ES-I3 (cell line): ENCODE measurements around the gene GPATCH2L.

ENCODE experiments used
- H3K36me3 ChIP-seq: 2 replicates; pipeline ENCODE4 v1.6.1; 2013; ENCODE audit warnings: mild to moderate bottlenecking, low read length, control low read depth, moderate library complexity; ENCODE audit not compliant: insufficient read depth
- H3K4me1 ChIP-seq: 2 replicates; pipeline ENCODE4 v1.6.1; 2013; ENCODE audit warnings: mild to moderate bottlenecking, control low read depth, low read length; ENCODE audit not compliant: insufficient read depth
- H3K9ac ChIP-seq: 2 replicates; pipeline ENCODE4 v1.6.1; 2013; ENCODE audit warnings: low read depth, mild to moderate bottlenecking, low read length, moderate library complexity
- H3K9me3 ChIP-seq: 2 replicates; pipeline ENCODE4 v1.6.1; 2013; ENCODE audit warnings: mild to moderate bottlenecking, low read length, moderate library complexity; ENCODE audit not compliant: control insufficient read depth, insufficient read depth

GPATCH2L gene

DNA sequence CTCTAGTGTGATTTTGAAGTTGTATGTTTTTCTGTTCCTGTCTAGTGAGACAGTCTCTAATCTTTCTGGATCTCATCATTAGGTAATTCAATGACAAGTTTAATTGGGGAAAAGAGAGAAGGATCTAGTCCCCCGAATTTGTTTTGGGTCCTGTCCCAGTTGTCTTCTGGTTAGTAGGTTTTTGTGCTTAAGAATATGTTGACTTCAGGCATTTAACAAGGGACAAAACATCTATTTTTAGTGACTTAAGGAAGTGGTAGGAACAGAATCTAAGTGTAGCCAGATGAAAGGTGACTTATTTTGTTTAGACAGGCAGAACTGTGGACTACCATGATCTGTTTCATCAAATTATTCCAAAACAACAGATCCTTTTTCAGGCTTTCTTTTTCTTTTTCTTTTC lies 2.2 kb downstream of the GPATCH2L start:
- Histone ChIP-seq H3K4me1 (peaks cover 26% of the 10 kb centered on the region), H3K9ac (no peak overlapping the region), H3K9me3 (no peaks in the 10 kb centered on the region), H3K36me3 (peaks cover 25% of the 10 kb centered on the region)

DNA sequence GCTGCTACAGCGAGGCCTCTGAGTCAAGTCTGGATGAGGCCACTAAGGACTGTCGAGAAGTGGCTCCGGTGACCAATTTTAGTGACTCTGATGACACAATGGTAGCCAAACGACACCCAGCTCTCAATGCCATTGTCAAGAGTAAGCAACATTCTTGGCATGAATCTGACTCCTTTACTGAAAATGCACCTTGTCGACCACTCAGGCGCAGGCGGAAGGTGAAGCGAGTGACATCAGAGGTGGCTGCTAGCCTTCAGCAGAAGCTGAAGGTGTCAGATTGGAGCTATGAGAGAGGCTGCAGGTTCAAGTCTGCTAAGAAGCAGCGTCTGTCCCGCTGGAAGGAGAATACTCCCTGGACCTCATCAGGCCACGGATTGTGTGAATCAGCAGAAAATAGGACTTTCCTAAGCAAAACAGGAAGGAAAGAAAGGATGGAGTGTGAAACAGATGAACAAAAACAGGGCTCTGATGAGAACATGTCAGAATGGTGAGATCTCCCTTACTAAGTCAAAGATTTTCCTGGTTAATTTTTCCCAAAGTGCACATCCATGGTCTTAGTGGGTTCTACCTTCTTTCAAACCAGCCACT lies 2.9 kb downstream of the GPATCH2L start:
- peaks cover 26% of the 10 kb centered on the region for H3K4me1 ChIP-seq
- no peaks in the 10 kb centered on the region for H3K9me3 ChIP-seq
- H3K36me3 ChIP-seq: peaks cover 31% of the 10 kb centered on the region
- no peak overlapping the region for H3K9ac ChIP-seq

DNA sequence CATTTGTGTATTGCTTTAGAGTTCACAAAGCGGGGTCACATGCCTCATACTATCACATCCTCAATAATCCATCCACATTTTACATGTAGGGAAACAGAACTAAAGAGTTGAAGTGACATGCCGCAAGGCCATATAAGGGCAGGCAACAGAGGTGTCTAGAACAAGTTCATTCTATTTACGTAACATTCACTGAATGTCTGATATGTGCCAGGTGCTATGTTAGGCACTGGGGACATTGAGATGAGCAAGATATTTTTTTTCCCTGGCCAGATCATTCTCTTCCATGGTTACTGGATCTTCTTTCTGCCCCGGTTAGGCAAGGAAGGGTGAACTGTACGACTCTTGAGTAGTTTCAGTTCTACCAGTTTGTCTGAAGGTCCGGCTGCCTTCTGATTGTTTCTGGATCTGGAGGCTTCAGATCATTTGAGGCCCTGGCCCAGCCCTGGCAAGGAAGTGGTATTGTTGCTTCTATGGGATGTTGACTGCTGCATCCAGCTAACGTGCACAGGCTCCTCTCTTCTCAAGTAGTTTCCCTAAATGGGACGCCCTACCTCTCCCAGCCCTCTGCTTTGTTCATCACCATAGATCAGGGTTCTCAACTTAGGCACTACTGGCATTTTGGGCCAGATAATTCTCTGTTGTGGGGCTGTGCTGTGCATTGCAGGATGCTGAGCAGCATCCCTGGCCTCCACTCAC lies 12.1 kb downstream of the GPATCH2L start:
- H3K9me3 ChIP-seq: no peaks in the 10 kb centered on the region
- peaks cover 9% of the 10 kb centered on the region for H3K36me3 ChIP-seq
- no peak overlapping the region for H3K9ac ChIP-seq
- no peaks in the 10 kb centered on the region for H3K4me1 ChIP-seq

GRCh38 chr14:76168531-76168930 lies 16.8 kb downstream of the GPATCH2L start:
- Histone ChIP-seq H3K4me1 (no peaks in the 10 kb centered on the region), H3K36me3 (peaks cover 11% of the 10 kb centered on the region), H3K9me3 (no peaks in the 10 kb centered on the region), H3K9ac (no peak overlapping the region)

- no peak overlapping the region for H3K9ac ChIP-seq
Observed at GRCh38 chr14:76169776-76170175, 18.1 kb downstream of the GPATCH2L start.

DNA sequence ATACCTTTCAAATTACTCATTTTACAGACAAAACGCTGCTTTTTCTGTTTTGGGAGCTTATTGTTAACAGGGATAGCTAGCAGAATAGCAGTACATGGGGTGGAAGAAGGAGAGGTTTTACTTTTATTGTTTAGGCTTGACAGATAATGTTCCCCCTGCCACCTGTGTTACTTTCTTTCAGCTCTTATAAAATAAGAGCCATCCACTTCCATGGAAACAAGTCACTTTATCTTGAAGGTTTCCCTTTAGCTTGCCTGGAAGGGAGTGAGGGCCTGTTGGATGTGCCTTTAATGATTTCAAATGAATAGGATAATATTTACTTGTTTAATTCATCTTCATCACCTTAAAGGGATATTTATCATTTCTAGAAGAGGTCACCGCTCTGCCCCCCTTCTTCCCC lies 23.3 kb downstream of the GPATCH2L start:
- Histone ChIP-seq H3K36me3 (peaks cover 12% of the 10 kb centered on the region), H3K4me1 (no peaks in the 10 kb centered on the region), H3K9me3 (no peaks in the 10 kb centered on the region), H3K9ac (no peak overlapping the region)

More at GRCh38 chr14:76169776-76170175, 18.1 kb downstream of the GPATCH2L start:
- no peaks in the 10 kb centered on the region for H3K9me3 ChIP-seq
- no peaks in the 10 kb centered on the region for H3K4me1 ChIP-seq
- peaks cover 11% of the 10 kb centered on the region for H3K36me3 ChIP-seq

GRCh38 chr14:76175942-76176341 lies 24.2 kb downstream of the GPATCH2L start:
- no peaks in the 10 kb centered on the region for H3K9me3 ChIP-seq
- no peaks in the 10 kb centered on the region for H3K4me1 ChIP-seq
- H3K36me3 ChIP-seq: peaks cover 12% of the 10 kb centered on the region
- H3K9ac ChIP-seq: no peak overlapping the region

- no peaks in the 10 kb centered on the region for H3K9me3 ChIP-seq
- H3K4me1 ChIP-seq: no peaks in the 10 kb centered on the region
- peaks cover 3% of the 10 kb centered on the region; the same call in 1 of the 2 replicates for H3K36me3 ChIP-seq
- no peak overlapping the region for H3K9ac ChIP-seq
Observed at GRCh38 chr14:76181546-76181945, 29.8 kb downstream of the GPATCH2L start.

DNA sequence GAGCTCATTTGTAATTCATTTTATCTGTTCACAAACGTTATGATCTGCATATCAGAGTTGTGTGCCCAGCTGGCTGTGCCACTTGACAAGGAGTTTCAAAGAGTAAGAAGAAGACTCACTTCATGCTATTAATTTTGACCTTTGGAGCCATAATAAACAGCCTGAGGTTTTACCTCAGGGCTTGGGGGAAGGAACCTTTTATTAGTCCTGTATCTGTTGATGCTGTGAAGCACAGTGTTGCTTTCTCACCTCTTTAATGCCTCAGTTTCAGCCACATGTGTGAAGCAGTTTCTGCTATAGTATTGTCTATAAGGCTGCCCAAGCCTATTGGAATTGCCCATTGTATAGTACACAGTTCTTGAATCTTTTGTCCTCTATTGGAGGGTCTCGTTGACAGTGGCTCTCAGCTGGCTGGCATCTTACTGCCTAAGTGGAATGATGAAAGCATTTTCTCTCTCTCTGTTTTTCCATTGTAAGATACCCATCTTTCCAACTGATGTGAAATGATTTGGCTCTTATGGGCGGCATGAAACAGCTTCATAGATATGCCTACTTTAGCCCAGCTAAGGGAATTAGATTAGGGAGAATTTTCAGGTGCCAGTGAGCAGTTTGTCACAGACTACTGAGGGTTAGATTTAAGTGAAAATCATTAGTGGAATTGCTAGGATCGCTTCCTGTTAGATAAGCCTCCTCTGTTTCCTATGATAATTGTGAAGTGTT lies 34.7 kb downstream of the GPATCH2L start:
- Histone ChIP-seq H3K9me3 (no peaks in the 10 kb centered on the region), H3K9ac (no peak overlapping the region), H3K4me1 (no peaks in the 10 kb centered on the region), H3K36me3 (no peaks in the 10 kb centered on the region; the same call in 1 of the 2 replicates)

GRCh38 chr14:76191297-76191696 lies 39.6 kb downstream of the GPATCH2L start:
- Histone ChIP-seq H3K4me1 (no peaks in the 10 kb centered on the region), H3K36me3 (peaks cover 4% of the 10 kb centered on the region), H3K9ac (no peak overlapping the region), H3K9me3 (no peaks in the 10 kb centered on the region)

DNA sequence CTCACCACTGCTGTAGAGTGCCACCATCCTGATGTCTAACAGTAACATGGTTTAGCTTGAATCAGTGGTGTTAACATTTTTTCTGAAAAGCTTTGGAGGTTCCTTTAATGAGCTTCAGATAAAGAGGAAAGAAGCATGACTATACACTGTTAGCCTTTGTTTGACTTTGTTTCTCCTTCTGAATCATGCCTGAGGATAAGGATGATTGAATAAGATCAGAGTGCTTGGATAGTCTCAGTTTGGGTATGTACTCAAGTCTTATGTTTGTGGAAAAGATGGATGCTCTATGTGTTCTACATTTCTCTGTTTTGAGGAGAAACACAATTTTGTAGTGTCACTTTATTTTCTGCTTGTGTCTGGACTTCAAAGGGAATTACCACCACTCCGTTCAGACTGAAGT lies 42.0 kb downstream of the GPATCH2L start:
- Histone ChIP-seq H3K9ac (no peak overlapping the region), H3K9me3 (no peaks in the 10 kb centered on the region), H3K4me1 (no peaks in the 10 kb centered on the region), H3K36me3 (peaks cover 15% of the 10 kb centered on the region; the same call in 1 of the 2 replicates)

- Histone ChIP-seq H3K4me1 (no peaks in the 10 kb centered on the region), H3K9ac (no peak overlapping the region), H3K9me3 (no peaks in the 10 kb centered on the region), H3K36me3 (peaks cover 15% of the 10 kb centered on the region; the same call in 1 of the 2 replicates)
Observed at GRCh38 chr14:76194327-76194726, 42.6 kb downstream of the GPATCH2L start.

GRCh38 chr14:76195003-76195402 lies 43.3 kb downstream of the GPATCH2L start:
- H3K9me3 ChIP-seq: no peaks in the 10 kb centered on the region
- H3K4me1 ChIP-seq: no peaks in the 10 kb centered on the region
- no peak overlapping the region for H3K9ac ChIP-seq
- H3K36me3 ChIP-seq: peaks cover 19% of the 10 kb centered on the region

- Histone ChIP-seq H3K9ac (no peak overlapping the region), H3K4me1 (no peaks in the 10 kb centered on the region), H3K9me3 (no peaks in the 10 kb centered on the region), H3K36me3 (peaks cover 25% of the 10 kb centered on the region)
Observed at GRCh38 chr14:76196980-76197695, 45.4 kb downstream of the GPATCH2L start.
